Kidney capillary endothelial cell (primary cell): ENCODE results near the gene DDC.

ENCODE experiments used
- DNase-seq: peaks from one replicate; pipeline ENCODE4 v3.0.0-alpha.2; 2018; ENCODE audit warnings: low spot score

DDC gene

GRCh38 chr7:50413561-50413960 is 151.6 kb downstream of the DDC start:
- no peak for DNase-seq

- DNase-seq: no peak
Observed at GRCh38 chr7:50412973-50413372, 152.2 kb downstream of the DDC start.

- no peak for DNase-seq
Observed at GRCh38 chr7:50411332-50411731, 153.9 kb downstream of the DDC start.

- DNase-seq: no peak
Observed at GRCh38 chr7:50409856-50410745, 155.1 kb downstream of the DDC start.
